Measurements from ENCODE around the gene MAST3.

Gene MAST3

DNA sequence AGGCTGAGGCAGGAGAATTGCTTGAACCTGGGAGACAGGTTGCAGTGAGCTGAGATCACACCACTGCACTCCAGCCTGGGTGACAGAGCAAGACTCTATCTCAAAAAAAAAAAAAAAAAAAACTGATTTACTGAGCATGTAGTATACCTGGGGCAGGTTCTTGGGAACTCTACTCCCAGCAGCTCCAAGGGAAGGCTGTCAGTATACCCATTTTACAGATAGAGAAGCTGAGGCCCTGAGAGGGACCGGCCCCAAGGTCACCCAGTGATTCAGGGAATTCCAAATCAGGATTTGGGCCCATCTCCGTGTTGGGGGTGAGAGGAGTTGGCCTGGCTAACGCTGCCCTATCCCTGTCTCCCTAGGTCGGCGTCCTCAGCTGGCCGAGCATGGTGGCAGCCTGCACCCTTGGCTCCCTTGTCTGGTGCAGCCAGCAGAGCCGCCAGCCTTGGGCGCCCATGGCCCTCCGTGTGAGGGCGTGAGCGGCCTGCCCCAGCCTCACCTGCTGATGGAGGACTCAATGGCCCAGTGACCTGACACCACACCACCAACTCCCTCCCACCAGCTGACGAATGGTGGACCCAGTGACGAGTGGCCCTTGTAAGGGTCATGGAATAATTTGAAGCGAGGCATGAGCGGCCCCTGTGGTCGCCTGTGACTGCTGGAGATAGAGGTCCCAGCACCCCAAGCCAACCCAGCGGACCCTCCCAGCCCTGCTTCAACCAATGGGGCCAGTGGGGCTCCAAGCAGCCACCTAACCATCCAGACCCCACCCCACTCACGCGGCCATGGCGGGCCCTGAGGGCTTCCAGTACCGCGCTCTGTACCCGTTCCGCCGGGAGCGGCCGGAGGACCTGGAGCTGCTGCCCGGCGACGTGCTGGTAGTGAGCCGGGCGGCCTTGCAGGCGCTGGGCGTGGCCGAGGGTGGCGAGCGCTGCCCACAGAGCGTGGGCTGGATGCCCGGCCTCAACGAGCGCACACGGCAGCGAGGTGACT is 57.8 kb downstream of the MAST3 start:
- no peak for TF ChIP-seq CTCF (IDR thresholded peaks at IDR 0.05)

GRCh38 chr19:18156268-18156667 is 58.7 kb downstream of the MAST3 start:
- no peak for TF ChIP-seq CTCF (IDR thresholded peaks at IDR 0.05)

GRCh38 chr19:18156841-18157464 is 59.4 kb downstream of the MAST3 start:
- no peak for TF ChIP-seq CTCF (IDR thresholded peaks at IDR 0.05)

GRCh38 chr19:18157465-18158063 is 60.0 kb downstream of the MAST3 start:
- no peak for TF ChIP-seq CTCF (IDR thresholded peaks at IDR 0.05)

- TF ChIP-seq CTCF (IDR thresholded peaks at IDR 0.05), result no peak
Measured at GRCh38 chr19:18158467-18158866, 60.9 kb downstream of the MAST3 start.

- no peak for TF ChIP-seq CTCF (IDR thresholded peaks at IDR 0.05)
Measured at GRCh38 chr19:18159810-18160209, 62.2 kb downstream of the MAST3 start.

GRCh38 chr19:18160493-18160970 is 63.0 kb downstream of the MAST3 start:
- TF ChIP-seq CTCF (IDR thresholded peaks at IDR 0.05), result no peak

All from LNCAP (cell line).